GM12878 (cell line): ENCODE data around the gene GSAP. TPM values are rescaled to one million over a fixed set of nuclear protein-coding genes. Genes with fewer than 3 reads are reported as not detected.

Source experiments
- ATAC-seq: fragments of 200-7000 bp; cut with Tn5 transposase; 3 replicates; pipeline ENCODE4 v1.9.1; 2020; ENCODE audit warnings: mild to moderate bottlenecking, moderate library complexity
- BruUV-seq: library from RNA; stranded (reverse); fragments of 400-500 nt; replicated peaks from 2 replicates; lab custom pipeline; 2021; lab: Mats Ljungman, UMichigan
- CTCF ChIA-PET: fragments of 300-600 bp; sonication (Branson Sonifier 250); formaldehyde crosslinking; extraction: SDS; loops from one replicate; lab custom pipeline; 2021; ENCODE audit warnings: inconsistent platforms; lab: Yijun Ruan, JAX
- POLR2A ChIA-PET: fragments of 350-600 bp; formaldehyde crosslinking; extraction: SDS; loops from one replicate; lab custom pipeline; 2021; ENCODE audit warnings: inconsistent platforms; lab: Charles Lee
- RAD21 ChIA-PET: fragments of 300-600 bp; sonication (Branson Sonifier 250); formaldehyde crosslinking; loops from one replicate; lab custom pipeline; 2023; ENCODE audit warnings: antibody characterized with exemption; ENCODE audit not compliant: unreplicated experiment; lab: Charles Lee
- SMC1A ChIA-PET: fragments of 300-600 bp; sonication (Branson Sonifier 250); formaldehyde crosslinking; loops from one replicate; lab custom pipeline; 2023; ENCODE audit not compliant: unreplicated experiment, uncharacterized antibody; lab: Charles Lee
- DNase-seq: peaks from one replicate; pipeline ENCODE4 v3.0.0-alpha.2; 2011; ENCODE audit warnings: low read depth, low spot score
- FAIRE-seq: peaks from 3 replicates; lab custom pipeline; 2011; peaks lifted over from hg19 to GRCh38; lab: Jason Lieb, UNC
- H2AFZ ChIP-seq: 2 replicates; pipeline ENCODE4 v1.6.0; 2011; ENCODE audit warnings: low read depth, low read length, control low read depth; ENCODE audit not compliant: control insufficient read depth
- H3K27ac ChIP-seq: 2 replicates; pipeline ENCODE4 v1.5.1; 2011; ENCODE audit warnings: control low read depth; ENCODE audit not compliant: control insufficient read depth, insufficient read depth
- H3K27me3 ChIP-seq, 2 experiments: replicated peaks in 1 of 2; 2 replicates each; pipeline versions ENCODE4 v1.6.0 to v1.6.1; 2011; ENCODE audit warnings: low read length in 1 of 2; ENCODE audit not compliant: control insufficient read depth in 2 of 2, insufficient read depth in 2 of 2
- H3K36me3 ChIP-seq, 2 experiments: 2 replicates each; pipeline ENCODE4 v1.5.1; 2011; ENCODE audit warnings: low read length in 1 of 2; ENCODE audit not compliant: control insufficient read depth in 2 of 2, insufficient read depth in 2 of 2
- H3K4me1 ChIP-seq: 2 replicates; pipeline ENCODE4 v1.6.1; 2011; ENCODE audit warnings: mild to moderate bottlenecking, low read length, moderate library complexity, mixed read lengths; ENCODE audit not compliant: control insufficient read depth, insufficient read depth
- H3K4me2 ChIP-seq: 2 replicates; pipeline ENCODE4 v1.6.0; 2011; ENCODE audit warnings: control low read depth; ENCODE audit not compliant: control insufficient read depth, insufficient read depth
- H3K4me3 ChIP-seq: fragments of 200-600 bp; sonication (generic); 2 replicates; pipeline ENCODE4 v1.5.1; 2016
- H3K79me2 ChIP-seq: 2 replicates; pipeline ENCODE4 v1.6.0; 2011; ENCODE audit warnings: low read length; ENCODE audit not compliant: control insufficient read depth, insufficient read depth
- H3K9ac ChIP-seq: 2 replicates; pipeline ENCODE4 v1.8.0; 2011; ENCODE audit warnings: low read length, control low read depth, mixed read lengths; ENCODE audit not compliant: control insufficient read depth, insufficient read depth
- H3K9me3 ChIP-seq: replicated peaks from 3 replicates; pipeline ENCODE4 v1.5.1; 2011; ENCODE audit warnings: mild to moderate bottlenecking, low read length; ENCODE audit not compliant: control insufficient read depth, insufficient read depth
- H4K20me1 ChIP-seq: 2 replicates; pipeline ENCODE4 v1.6.0; 2011; ENCODE audit not compliant: control insufficient read depth, insufficient read depth
- CHD1 ChIP-seq: IDR thresholded peaks from 2 replicates; pipeline ENCODE4 v1.6.1; 2012; ENCODE audit warnings: low read depth, low read length, improper control_type of control experiment
- EZH2 ChIP-seq: IDR thresholded peaks from 2 replicates; pipeline ENCODE4 v1.6.1; 2012; ENCODE audit warnings: low read depth, mild to moderate bottlenecking, control low read depth, inconsistent platforms, low read length, borderline replicate concordance; ENCODE audit not compliant: control insufficient read depth
- GABPA ChIP-seq: IDR thresholded peaks from 2 replicates; pipeline ENCODE4 v1.6.1; 2014; ENCODE audit warnings: antibody characterized with exemption, low read depth, mild to moderate bottlenecking, inconsistent platforms
- MTA3 ChIP-seq: IDR thresholded peaks from 2 replicates; pipeline ENCODE4 v1.6.1; 2012; ENCODE audit warnings: low read length, inconsistent platforms, borderline replicate concordance
- NFYA ChIP-seq: IDR thresholded peaks from 2 replicates; pipeline ENCODE4 v1.6.1; 2011; ENCODE audit warnings: low read depth, mild to moderate bottlenecking, low read length, improper control_type of control experiment, borderline replicate concordance
- PAX5 ChIP-seq: IDR thresholded peaks from 2 replicates; pipeline ENCODE4 v1.6.1; 2011; ENCODE audit warnings: low read depth, low read length, borderline replicate concordance
- SMAD5 ChIP-seq: IDR thresholded peaks from 2 replicates; pipeline ENCODE4 v1.6.1; 2016; ENCODE audit warnings: antibody characterized with exemption, low read depth
- TCF3 ChIP-seq: IDR thresholded peaks from 2 replicates; pipeline ENCODE4 v1.6.1; 2012; ENCODE audit warnings: low read depth, mild to moderate bottlenecking, low read length, borderline replicate concordance; ENCODE audit not compliant: insufficient read depth
- ZNF384 ChIP-seq: IDR thresholded peaks from 2 replicates; pipeline ENCODE4 v1.6.1; 2012; ENCODE audit warnings: low read depth, mild to moderate bottlenecking, low read length, improper control_type of control experiment, borderline replicate concordance
- ZNF622 ChIP-seq: fragments of 450-650 bp; IDR thresholded peaks from 2 replicates; pipeline ENCODE4 v1.6.1; 2017; ENCODE audit warnings: mild to moderate bottlenecking, inconsistent platforms
- ZSCAN29 ChIP-seq: fragments of 450-650 bp; IDR thresholded peaks from 2 replicates; pipeline ENCODE4 v1.6.1; 2017; ENCODE audit warnings: mild to moderate bottlenecking, moderate library complexity
- WGBS: methylation state at CpG from one replicate; pipeline ENCODE4 v1.1.6; 2016; ENCODE audit warnings: low lambda C conversion rate; ENCODE audit not compliant: insufficient replicate concordance, insufficient coverage; ENCODE audit errors: missing lambda C conversion rate; 5-methylcytosine and 5-hydroxymethylcytosine counted together
- in situ Hi-C: fragments of 300-500 bp; cut with MboI; formaldehyde crosslinking; loops from 9 replicates; pipeline ENCODE4 v1.14.3; 2018; ENCODE audit warnings: mixed read lengths
- intact Hi-C: fragments of 100-400 bp; cut with micrococcal nuclease; formaldehyde crosslinking; loops from one replicate; pipeline ENCODE4 v1.14.2; 2022; ENCODE audit not compliant: unreplicated experiment
- polyA plus RNA-seq, 11 experiments: library from polyadenylated mRNA; depleted of rRNA in 4 of 11; unstranded in 6 of 11; stranded (reverse) in 5 of 11; fragments of >200 nt; fragmentation: Nextera tagmentation in 4 of 11; fragmentation: Illumina TruSeq in 1 of 11; extraction: Ambion mirVana in 4 of 11; extraction: Trizol in 1 of 11; gene quantifications; 1 replicate in 1 of 11; 2 replicates in 10 of 11; pipeline versions ENCODE4 v1.2.1 to v1.2.3, GENCODE V29; 2011 to 2016; ENCODE audit warnings: inconsistent platforms in 2 of 11, missing spikeins in 2 of 11, low read depth in 1 of 11
- total RNA-seq, 4 experiments: library from RNA; depleted of rRNA in 3 of 4; stranded (reverse); fragments of >200 nt in 3 of 4; fragmentation: Illumina TruSeq in 1 of 4; extraction: Trizol in 1 of 4; gene quantifications; 2 replicates each; pipeline versions ENCODE4 v1.2.1 to v1.2.3, GENCODE V29; 2013 to 2021
- TF ChIP-seq, protein P1 (sequence below): IDR thresholded peaks from 2 replicates; pipeline ENCODE4 v1.6.1; 2012; ENCODE audit warnings: low read length, inconsistent platforms
- TF ChIP-seq, protein P2 (sequence below): fragments of 450-650 bp; IDR thresholded peaks from 2 replicates; pipeline ENCODE4 v1.6.1; 2017; ENCODE audit warnings: mild to moderate bottlenecking, moderate library complexity
- TF ChIP-seq, protein P3 (sequence below): IDR thresholded peaks from 2 replicates; pipeline ENCODE4 v1.6.1; 2011; ENCODE audit warnings: mild to moderate bottlenecking, low read depth, low read length, moderate library complexity; ENCODE audit not compliant: insufficient replicate concordance
- TF ChIP-seq, protein P4 (sequence below): fragments of 150-350 bp; IDR thresholded peaks from 2 replicates; pipeline ENCODE4 v1.6.1; 2014; ENCODE audit warnings: mild to moderate bottlenecking, low read depth, low read length

The GSAP gene
- total and polyA plus RNA-seq, 10 of the 15 experiments (the other 5 are each of a cell fraction or from before 2014, with no cell fraction given): 6.6 to 38.1 (median 21.8) TPM

DNA sequence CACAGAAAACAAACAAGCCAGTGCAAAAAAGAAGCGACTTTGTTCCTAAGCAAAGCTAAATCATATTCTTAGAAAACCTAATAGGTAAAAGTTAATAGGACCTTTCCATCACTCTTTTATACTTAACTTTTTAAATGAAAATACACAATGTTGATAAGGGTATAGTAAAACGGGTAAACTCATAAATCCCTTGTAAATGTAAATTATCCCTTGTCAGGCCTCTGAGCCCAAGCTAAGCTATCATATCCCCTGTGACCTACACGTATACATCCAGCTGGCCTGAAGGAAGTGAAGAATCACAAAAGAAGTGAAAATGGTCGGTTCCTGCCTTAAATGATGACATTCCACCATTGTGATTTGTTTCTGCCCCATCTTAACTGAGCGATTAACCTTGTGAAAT, 76.4 kb downstream of the GSAP start:
- H2AFZ ChIP-seq: no peak overlapping the region
- H3K79me2 ChIP-seq: no peaks in the 10 kb centered on the region
- no TSS peak for BruUV-seq
- no peaks in the 10 kb centered on the region for H3K9me3 ChIP-seq
- no peak overlapping the region for H3K27ac ChIP-seq
- 72% methylated on average over 5 of the region's 5 CpGs for WGBS
- H4K20me1 ChIP-seq: no peaks in the 10 kb centered on the region
- ATAC-seq (no peak), DNase-seq (no peak), FAIRE-seq (no peak)
- H3K36me3 ChIP-seq: no peaks in the 10 kb centered on the region
- H3K4me1 ChIP-seq: peaks cover 18% of the 10 kb centered on the region
- no peak overlapping the region for H3K9ac ChIP-seq
- ChIA-PET CTCF (no interaction called here), SMC1A (interaction anchor here (0.7 to 1.2 kb wide), 3 partner anchors 9 to 57 kb away, joined by 3 to 4 read pairs (median 3); no protein-coding TSS in a partner anchor), POLR2A (no interaction called here), RAD21 (interaction anchor here (1.0 kb wide), 1 partner anchor 93 kb away, joined by 5 read pairs; no protein-coding TSS in a partner anchor)
- intact Hi-C loops (no loop called here), in situ Hi-C loops (no loop called here)
- H3K27me3 ChIP-seq: no peaks in the 10 kb centered on the region
- no peak overlapping the region for H3K4me3 ChIP-seq
- no peak overlapping the region for H3K4me2 ChIP-seq
- TF ChIP-seq GABPA (no peak), CHD1 (no peak), ZSCAN29 (no peak), EZH2 (no peak), TCF3 (no peak), SMAD5 (no peak), ZNF622 (no peak), MTA3 (no peak), ZNF384 (no peak), NFYA (no peak), PAX5 (no peak)
- TF ChIP-seq, protein P1, sequence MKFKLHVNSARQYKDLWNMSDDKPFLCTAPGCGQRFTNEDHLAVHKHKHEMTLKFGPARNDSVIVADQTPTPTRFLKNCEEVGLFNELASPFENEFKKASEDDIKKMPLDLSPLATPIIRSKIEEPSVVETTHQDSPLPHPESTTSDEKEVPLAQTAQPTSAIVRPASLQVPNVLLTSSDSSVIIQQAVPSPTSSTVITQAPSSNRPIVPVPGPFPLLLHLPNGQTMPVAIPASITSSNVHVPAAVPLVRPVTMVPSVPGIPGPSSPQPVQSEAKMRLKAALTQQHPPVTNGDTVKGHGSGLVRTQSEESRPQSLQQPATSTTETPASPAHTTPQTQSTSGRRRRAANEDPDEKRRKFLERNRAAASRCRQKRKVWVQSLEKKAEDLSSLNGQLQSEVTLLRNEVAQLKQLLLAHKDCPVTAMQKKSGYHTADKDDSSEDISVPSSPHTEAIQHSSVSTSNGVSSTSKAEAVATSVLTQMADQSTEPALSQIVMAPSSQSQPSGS: no peak
- TF ChIP-seq, protein P2, sequence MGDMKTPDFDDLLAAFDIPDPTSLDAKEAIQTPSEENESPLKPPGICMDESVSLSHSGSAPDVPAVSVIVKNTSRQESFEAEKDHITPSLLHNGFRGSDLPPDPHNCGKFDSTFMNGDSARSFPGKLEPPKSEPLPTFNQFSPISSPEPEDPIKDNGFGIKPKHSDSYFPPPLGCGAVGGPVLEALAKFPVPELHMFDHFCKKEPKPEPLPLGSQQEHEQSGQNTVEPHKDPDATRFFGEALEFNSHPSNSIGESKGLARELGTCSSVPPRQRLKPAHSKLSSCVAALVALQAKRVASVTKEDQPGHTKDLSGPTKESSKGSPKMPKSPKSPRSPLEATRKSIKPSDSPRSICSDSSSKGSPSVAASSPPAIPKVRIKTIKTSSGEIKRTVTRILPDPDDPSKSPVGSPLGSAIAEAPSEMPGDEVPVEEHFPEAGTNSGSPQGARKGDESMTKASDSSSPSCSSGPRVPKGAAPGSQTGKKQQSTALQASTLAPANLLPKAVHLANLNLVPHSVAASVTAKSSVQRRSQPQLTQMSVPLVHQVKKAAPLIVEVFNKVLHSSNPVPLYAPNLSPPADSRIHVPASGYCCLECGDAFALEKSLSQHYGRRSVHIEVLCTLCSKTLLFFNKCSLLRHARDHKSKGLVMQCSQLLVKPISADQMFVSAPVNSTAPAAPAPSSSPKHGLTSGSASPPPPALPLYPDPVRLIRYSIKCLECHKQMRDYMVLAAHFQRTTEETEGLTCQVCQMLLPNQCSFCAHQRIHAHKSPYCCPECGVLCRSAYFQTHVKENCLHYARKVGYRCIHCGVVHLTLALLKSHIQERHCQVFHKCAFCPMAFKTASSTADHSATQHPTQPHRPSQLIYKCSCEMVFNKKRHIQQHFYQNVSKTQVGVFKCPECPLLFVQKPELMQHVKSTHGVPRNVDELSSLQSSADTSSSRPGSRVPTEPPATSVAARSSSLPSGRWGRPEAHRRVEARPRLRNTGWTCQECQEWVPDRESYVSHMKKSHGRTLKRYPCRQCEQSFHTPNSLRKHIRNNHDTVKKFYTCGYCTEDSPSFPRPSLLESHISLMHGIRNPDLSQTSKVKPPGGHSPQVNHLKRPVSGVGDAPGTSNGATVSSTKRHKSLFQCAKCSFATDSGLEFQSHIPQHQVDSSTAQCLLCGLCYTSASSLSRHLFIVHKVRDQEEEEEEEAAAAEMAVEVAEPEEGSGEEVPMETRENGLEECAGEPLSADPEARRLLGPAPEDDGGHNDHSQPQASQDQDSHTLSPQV: no peak
- TF ChIP-seq, protein P3, sequence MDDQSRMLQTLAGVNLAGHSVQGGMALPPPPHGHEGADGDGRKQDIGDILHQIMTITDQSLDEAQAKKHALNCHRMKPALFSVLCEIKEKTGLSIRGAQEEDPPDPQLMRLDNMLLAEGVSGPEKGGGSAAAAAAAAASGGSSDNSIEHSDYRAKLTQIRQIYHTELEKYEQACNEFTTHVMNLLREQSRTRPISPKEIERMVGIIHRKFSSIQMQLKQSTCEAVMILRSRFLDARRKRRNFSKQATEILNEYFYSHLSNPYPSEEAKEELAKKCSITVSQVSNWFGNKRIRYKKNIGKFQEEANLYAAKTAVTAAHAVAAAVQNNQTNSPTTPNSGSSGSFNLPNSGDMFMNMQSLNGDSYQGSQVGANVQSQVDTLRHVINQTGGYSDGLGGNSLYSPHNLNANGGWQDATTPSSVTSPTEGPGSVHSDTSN: no peak
- TF ChIP-seq, protein P4, sequence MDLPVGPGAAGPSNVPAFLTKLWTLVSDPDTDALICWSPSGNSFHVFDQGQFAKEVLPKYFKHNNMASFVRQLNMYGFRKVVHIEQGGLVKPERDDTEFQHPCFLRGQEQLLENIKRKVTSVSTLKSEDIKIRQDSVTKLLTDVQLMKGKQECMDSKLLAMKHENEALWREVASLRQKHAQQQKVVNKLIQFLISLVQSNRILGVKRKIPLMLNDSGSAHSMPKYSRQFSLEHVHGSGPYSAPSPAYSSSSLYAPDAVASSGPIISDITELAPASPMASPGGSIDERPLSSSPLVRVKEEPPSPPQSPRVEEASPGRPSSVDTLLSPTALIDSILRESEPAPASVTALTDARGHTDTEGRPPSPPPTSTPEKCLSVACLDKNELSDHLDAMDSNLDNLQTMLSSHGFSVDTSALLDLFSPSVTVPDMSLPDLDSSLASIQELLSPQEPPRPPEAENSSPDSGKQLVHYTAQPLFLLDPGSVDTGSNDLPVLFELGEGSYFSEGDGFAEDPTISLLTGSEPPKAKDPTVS: no peak
